GM12801 (cell line): ENCODE data around the gene PPP1R18.

ENCODE experiments used
- TF ChIP-seq, protein P1 (sequence below): IDR thresholded peaks from one replicate; pipeline ENCODE4 v1.5.1; 2011; ENCODE audit warnings: control low read depth; ENCODE audit not compliant: insufficient read length; ENCODE audit errors: extremely low read depth

Gene PPP1R18

DNA sequence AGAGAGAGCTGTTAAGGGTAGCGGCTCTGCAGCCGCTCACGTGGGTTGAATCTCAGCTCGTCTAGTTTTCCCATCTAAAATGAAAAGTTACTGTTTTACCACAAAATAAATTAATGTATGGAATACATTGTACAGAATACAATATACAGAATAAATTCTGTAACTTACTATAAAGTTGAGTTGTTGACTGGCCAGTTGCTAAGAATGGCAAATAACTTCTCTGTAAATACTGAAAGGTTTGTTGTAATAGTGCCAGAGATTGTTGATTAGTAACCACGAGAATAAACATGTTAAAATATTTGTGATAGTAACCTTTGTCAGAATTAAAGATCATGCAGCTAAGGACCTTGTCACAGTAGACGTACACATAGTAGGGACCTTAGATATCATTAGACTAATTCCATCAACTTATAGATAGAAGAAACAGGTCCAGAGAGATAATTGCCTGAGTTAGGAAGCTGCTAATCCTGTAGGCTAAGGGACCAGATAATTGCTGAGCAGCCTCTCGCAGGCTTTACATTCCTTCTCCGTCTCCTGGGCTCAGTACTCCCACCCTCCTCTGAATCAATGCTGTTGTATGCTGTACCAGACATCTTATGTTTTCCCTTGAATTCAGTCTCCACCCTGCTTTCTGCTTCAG, 4.9 kb upstream of the PPP1R18 start:
- TF ChIP-seq, protein P1, sequence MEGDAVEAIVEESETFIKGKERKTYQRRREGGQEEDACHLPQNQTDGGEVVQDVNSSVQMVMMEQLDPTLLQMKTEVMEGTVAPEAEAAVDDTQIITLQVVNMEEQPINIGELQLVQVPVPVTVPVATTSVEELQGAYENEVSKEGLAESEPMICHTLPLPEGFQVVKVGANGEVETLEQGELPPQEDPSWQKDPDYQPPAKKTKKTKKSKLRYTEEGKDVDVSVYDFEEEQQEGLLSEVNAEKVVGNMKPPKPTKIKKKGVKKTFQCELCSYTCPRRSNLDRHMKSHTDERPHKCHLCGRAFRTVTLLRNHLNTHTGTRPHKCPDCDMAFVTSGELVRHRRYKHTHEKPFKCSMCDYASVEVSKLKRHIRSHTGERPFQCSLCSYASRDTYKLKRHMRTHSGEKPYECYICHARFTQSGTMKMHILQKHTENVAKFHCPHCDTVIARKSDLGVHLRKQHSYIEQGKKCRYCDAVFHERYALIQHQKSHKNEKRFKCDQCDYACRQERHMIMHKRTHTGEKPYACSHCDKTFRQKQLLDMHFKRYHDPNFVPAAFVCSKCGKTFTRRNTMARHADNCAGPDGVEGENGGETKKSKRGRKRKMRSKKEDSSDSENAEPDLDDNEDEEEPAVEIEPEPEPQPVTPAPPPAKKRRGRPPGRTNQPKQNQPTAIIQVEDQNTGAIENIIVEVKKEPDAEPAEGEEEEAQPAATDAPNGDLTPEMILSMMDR, result no peak

DNA sequence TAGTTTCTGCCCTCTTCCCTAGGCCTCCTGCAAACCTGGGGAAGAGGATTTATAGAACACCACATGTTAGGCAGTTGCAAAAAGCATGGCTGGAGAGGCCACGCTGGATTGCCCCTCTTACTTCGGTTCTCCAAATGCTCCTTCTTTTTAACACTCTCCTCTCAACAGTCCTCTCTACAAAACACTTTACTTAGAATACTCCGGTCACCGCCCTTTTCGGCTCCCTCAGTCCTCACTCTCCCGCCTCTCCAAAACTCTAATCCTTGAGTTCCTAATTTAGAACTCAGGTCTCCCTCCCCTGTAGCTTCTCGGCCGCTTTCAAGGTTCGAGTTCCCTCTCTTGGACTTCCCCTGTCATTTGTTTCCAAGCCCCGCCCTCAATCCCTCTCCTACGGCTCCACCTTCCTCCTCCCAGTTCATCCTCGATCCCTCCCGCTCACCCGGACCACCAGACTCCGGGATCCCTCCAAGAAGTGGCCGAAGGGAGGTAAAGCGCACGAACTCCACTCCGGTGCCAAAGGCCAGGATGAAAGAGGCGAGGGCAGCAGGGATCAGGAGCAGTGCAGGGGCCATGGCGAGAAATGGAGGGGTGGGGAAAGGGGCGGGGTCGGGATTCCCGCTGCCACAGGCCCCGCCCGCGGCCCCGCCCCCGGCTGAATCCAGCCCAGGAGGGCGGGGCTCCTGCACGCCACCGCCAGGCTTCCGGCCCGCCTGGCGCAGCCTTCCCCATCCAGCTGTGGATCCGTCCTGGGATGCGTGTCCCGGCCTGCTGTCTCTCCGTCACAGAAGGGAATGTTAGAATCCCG, 4.2 kb upstream of the PPP1R18 start, which contains the start of gene NRM:
NRM (minus strand) TSS at position 582 of the 805 bp plus-strand sequence; CDS start at position 572, 10 bp downstream.
- TF ChIP-seq, protein P1, result no peak

DNA sequence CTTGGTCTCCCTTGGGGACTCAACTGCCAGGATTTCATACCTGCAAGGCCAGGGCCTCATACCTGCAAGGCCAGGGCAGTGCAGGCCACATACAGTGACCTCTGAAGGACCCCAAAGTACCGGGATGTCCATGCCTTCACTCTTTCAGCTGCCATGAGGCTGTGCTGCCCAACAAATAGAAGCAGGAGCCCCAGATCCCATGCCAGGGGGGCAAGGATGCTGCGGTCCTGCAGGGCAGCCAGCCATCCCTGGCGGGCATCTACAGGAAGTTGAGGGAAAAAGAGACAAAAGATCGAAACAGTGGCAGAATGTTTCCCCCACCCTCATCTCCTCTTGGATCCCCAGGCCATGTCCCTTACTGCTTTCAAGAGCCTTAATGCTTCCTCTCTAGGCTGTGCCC, 3.5 kb upstream of the PPP1R18 start:
- TF ChIP-seq, protein P1, result no peak

DNA sequence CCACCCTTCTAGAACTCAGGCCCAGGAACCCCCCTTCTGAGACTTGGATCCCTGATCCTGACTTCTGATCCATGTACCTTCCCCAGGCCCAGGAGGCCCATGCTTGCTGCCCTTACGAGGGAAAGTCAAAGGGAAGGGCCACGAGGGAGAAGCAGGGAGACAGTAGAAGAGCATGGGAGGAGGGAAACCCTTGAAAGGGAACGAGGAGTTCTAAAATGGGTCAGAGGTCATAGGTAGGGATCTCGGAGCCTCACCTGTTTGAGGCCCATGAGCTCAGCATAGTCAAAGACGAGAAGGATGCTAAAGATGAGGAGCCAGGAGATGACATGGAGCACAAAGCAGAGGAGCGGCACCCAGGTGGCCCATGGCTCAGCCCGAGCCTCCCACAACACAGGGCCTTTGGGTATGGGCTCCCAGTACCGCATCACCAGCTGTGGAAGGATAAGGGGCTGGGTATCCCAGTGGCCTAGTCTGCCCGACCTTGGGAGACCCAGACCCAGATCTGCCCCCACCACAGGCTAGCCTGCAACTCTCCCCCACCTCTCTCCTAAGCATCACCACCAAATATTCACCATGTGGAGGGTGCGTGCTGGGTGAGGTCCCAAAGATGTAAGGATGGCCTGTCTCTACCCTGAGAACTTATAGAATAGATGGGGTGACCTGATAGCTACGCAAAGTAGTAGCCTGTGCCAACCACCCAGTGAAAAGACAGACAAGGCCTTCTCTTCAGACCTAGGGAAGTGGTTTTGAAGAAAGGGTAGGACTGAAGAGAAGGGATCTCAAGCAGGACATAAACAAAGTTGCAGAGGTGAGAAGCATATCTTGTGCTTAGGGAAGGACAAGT, 2.8 kb upstream of the PPP1R18 start:
- TF ChIP-seq, protein P1, result no peak

DNA sequence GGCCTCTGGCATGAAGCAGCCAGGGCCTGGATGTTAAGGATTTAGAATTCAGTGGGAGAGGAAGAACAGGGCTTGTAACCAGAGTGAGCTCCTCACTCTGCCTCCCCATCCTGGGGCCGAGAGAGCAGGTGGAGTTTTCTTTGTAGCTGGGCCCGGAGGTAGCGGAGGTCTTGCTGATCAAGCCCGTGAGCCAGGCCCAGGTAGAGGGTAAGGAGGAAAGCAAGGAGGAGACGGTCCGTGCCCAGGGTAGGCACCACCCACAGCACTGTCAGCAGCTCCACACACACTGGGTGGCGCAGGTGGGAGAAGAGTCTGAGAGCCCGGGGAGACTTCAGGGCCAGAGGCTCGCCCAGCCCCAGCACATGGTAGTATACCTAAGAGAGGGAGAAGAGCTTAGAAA, 2.1 kb upstream of the PPP1R18 start:
- TF ChIP-seq, protein P1, result no peak

DNA sequence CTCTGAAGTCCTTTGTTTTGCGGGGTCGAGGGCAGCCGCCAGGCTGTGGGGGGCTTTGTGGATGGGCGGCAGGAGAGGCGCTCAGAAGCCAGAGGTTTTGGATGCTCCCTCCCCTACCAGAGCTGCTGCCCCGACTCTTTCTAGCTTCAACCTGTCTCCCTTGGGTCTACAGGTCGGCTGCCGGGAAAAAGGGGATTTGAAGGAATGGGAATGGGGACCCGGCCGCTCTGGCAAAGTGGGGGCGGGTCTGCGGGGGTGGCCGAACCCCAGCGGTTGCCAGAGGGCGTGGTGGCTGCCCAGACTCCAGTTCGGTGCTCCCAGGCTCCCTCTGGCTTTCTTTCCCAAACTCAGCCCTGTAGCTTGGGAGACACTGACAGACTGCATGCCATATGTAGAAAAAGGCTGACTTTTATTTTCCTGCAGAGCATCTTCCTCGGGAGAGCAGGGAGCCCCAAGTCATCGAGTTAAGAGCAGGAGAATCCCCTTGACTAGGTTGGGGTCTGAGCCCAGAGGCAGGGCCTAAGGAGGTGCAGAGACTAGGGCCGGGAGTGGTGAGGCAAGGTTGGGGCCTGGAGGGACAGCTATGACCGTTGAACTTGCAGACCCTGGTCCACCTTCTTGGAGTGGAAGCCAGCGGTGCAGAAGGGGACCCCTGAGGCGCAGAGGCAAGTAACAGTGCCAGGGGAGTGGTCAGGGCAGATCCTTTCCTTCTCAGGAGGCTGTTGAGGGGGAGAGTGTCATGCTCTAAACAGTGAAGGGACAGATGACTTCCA, 1.4 kb upstream of the PPP1R18 start:
- TF ChIP-seq, protein P1, result no peak
